ENCODE results near the gene MAGOH.
"Not testable (repeated sequence)": the region's sequence is repeated elsewhere in the genome, so short reads cannot be mapped to it uniquely, and the experiment has no call there.

Gene MAGOH

DNA sequence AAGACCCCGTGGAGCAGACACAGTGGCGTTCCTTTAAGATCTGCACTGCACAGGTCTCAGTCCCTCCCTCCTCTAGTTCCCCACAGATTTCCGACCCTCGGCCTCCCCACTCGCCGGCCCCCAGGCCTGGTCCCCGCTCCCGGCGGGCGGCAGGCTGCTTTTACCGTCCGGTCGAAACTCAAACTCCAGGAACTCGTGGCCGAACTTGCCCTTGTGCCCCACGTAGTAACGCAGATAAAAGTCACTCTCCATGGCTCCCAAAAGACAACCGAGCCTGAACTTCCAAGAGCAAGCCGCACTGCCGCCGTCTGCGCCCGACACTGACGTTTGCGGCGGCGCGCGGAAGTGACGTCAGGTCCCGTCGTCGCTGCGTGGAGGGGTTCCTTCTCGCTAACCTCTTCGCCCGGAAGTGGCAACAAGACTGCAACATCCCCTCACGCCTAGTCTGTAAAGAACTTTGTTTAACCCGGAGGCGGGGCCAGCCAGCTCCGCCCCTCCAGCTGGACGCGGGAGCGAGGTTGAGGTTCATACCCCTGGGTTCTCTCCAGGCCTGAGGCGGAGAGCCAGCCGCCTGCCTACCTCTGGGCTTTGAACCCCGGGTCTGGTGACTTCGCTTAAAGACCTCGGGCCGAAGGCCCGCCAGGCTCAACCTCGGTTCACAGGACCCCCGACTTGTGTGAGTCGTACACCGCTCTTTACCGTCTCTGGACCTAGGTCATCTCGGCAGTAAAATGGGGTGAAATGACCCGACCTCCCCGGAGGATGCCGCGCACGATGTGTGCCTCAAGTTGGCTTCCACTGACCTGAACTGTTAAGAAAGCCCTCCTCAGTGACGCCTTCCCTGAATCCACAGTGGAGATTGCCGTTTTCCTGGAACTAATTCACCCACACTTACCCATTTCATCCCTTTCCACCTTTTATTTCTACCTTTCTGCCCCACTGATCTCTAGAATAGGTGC is at the start of gene MAGOH:
Gene MAGOH (minus strand): TSS at position 322 of the 959 bp plus-strand sequence. CDS start 70 bp downstream, at position 252.
- DNase-seq = peak; percentile 95

DNA sequence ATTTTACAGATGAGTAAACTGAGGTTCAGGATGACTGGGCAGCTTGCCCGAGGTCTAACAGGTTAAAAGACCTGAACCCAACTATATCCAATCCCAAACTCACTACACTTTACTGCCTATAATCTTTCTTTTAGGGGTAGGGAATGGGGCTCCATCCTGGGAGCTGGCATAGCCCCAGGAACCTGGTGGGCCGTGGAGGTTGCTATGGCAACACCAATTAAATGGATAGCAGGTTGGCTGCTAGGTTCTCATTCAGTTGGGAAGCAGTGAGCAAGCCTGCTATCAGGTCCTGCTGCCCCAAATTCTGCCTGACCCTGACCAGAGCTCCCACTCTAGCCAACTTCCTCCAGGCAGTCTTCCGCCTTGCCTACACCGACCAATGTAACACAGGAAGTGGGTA is 48.6 kb upstream of the MAGOH start:
- DNase-seq = peak; percentile 23

DNA sequence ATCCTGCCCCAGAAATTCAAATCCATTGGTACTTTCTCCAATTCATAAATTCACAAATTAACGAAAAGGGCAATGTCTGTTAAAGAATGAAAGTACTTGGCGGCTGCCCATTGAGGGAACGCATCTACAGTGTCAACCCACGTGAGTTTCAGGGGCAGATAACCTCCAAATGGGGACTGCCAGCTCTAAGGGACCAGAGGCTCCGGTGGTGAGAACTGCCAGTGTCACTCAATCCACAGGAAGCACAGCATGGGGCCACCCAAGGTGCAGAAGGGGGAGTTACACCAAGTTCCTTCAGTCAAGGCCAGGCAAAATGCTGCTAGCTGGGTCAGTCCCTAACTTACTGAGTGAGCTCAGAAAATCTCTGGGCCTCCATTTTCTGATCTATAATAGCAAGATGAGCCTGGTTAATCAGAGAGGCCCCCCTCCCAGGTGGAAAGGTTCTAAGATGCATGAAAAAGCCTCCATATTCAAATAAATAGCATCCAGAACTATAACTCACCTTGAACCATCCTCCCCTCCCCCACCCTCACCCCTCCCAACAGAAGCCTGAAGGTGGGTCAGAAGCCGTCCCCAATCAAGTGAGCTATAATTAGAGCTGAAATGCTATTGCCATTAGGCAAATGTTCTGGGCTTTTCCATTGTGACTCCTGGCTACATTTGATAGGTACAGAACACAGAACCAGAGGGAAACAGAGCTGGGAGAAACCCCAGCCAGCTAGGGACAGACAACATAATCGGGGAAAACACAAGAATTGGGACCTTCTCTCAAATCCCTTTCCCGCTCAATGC is 47.8 kb upstream of the MAGOH start:
- DNase-seq = no peak

DNA sequence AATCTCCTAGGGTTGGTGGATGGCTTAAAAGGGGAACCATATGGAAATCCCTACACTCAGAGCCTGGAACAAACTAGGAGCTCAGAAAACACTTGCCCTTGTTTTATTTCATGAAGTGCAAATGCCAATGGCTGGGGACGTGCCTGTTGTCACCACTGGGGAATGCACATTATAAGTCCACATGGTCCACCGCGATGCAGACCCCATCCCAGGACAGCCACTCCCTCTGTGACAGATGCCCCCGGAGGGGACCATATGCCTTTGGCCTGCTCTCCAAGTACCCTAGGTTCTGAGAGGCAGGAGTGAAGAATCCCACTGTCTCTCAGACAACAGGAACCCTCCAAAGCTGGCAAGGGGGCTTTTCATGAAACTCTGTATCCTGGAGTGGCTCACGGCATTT is 47.2 kb upstream of the MAGOH start:
- DNase-seq = no peak

DNA sequence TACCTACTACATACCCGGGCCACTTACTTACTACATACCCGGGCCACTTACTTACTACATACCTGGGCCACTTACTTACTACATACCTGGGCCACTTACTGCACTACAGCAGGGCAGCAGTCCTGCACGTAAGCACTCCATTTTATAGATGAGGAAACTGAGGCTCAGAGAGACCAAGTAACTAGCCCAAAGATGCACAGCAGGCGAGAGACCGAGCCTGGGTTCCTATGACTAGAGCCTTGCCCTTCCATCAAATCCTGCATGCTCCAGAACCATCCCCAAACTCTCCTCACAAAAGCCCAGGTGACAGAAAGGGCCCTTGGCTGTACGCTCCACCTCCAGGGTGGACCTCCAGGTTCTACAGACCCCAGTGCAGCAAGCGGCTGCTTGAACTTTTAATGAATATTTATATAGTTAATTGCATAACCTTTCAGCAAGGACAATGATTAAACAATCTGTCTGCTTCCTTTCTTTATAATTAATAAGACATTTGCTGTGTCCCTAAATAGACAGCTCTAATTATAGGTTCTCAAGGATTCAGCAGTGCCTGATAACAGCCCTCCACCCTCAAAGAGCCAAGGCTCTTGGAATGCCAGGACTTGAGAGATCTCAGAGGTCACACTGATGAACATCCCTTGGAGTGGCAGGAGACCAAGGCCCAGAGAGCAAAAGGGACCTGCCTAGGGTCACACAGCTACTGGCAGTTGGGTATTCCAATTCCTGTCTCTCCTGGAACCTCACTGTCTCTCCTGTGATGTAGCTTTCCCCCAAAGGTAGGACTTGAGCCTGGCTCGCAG is 46.1 kb upstream of the MAGOH start:
- no peak for DNase-seq

DNA sequence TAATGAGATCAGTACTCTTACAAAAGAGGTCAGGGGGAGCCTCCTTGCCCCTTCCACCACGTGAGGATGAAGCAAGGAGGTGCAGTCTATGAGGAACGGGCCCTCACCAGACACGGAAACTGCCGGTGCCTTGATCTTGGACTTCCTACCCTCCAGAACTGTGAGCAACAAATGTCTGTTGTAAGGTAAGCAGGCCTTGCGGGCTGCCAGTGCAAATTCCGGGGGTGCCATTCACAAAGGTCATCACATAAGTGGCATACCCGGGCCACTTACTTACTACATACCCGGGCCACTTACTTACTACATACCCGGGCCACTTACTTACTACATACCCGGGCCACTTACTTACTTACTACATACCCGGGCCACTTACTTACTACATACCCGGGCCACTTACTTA is 44.8 kb upstream of the MAGOH start:
- not testable (repeated sequence) for DNase-seq

DNA sequence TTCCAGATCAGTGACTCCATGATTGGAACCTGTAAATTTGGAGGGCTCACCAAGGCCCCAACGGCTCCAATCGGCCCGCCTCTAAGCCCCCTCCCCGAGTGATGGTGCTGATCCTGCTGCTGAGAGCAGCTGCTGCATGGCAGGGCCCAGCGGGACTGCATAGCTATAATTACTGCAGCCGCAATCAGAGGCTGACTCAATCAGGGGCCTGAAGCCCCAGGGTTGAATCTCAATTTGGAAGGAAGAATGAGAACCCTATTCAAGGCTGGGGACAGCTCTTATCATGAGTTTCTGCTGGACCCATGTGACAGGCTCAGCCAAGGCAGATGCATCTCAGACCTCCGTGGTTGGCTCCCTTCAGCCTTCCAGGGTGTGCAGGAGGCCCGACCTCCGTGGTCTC is 42.8 kb upstream of the MAGOH start:
- no peak for DNase-seq

- DNase-seq = peak; percentile 33
Measured at GRCh38 chr1:53280496-53280895, 42.2 kb upstream of the MAGOH start.

- DNase-seq = no peak
Measured at GRCh38 chr1:53279296-53280200, 41.2 kb upstream of the MAGOH start.

DNA sequence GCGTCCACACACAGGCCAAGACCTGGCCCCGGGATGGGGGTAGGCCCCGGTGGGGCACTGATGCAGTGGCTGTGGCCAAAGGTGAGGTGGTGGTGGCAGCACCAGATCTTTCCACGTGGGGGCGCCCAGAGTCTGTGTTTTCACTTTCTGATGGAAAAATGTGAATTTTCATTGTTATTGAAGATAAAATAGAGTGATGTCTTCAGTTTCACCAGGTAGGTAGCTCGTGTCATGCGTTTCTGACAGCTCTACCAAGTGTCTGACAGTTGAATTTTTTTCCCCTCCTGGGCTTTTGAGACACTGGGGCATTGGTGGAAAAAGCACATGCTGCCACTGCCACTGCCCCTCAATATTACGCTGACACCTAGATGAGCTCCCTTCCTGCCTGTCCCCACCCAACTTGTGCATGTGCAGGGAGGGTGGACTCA is 40.0 kb upstream of the MAGOH start:
- DNase-seq = no peak

DNA sequence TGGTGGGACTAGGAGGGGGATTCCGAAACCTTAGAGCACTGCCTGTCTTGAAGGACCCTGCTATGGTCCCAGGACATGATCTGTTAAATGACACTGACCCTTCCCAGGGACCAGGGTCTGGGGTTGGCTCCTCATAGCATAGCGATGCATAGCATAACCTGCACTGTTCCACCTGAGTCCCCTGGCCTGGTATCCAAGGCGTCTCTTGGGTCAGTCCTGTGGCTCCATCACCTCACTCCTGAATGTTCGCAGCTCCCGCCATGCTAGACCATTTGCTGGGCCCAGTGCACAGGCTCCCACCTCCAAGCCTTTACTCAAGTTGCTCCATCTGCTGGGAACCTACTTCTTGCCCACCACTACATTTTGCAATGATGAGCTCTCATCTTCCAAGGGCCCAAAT is 39.0 kb upstream of the MAGOH start:
- no peak for DNase-seq

DNA sequence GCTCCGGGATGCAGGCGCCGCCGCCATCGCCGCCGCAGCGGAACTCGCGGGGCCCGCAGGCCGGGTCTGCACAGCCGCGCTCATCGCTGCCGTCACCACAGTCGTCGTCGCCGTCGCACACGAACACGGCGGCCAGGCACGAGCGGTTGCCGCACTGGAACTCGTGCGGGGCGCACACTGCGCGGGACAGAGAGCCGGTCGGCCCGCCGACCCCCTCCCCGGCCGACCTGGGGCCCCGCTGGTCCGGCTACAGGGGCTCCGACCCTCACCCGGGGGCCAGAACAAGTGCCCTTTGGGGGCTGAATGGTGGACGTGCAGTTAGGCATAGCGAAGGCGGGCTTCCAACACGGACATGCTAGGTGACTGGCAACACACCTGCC is 38.6 kb upstream of the MAGOH start:
- no peak for DNase-seq

GRCh38 chr1:53276153-53276901 is 38.0 kb upstream of the MAGOH start:
- DNase-seq = no peak

GRCh38 chr1:53275566-53275965 is 37.2 kb upstream of the MAGOH start:
- DNase-seq = no peak

- DNase-seq = no peak
Measured at GRCh38 chr1:53274541-53275185, 36.3 kb upstream of the MAGOH start.

DNA sequence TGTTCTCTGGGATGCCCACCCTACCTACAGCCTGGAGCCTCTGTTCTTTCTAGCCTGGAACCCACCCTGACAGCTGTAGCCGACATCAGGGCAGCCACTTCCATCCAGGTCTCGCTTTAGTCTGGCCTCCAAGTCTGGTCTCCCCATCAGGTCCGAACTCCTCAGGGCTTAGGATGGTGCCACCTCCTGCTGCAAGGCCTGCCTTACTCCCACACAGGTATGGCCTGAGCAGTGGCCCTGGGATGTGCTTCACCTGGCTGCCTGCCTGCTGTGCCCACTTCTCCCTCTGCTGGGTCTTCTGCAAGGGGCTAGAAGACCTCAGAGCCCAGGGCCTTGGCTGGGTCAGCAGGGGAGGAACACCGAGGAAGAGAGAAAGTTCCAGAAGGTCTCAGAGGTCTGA is 35.7 kb upstream of the MAGOH start:
- no peak for DNase-seq

DNA sequence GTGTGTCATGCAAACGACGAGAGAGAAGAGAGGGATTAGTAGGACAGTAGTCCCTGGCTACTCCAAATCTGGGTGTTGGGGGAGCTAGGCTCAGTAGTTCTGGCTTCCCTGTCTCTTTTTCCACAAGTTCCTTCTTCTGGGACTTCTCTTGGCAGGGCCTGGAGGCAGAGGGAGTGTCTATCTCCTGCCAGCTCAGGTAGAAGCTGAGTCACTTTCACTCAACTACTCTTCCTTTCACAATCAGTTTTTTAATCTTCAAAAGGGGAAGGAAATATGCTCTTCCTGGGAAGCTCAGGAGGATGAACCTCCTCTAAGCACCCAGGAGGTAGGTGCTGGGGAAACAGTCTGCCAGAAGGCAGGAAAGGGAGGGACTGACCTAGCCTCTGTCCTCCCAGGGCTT is 35.2 kb upstream of the MAGOH start:
- no peak for DNase-seq

- no peak for DNase-seq
Measured at GRCh38 chr1:53272349-53272748, 34.0 kb upstream of the MAGOH start.

- no peak for DNase-seq
Measured at GRCh38 chr1:53271446-53272090, 33.2 kb upstream of the MAGOH start.

DNA sequence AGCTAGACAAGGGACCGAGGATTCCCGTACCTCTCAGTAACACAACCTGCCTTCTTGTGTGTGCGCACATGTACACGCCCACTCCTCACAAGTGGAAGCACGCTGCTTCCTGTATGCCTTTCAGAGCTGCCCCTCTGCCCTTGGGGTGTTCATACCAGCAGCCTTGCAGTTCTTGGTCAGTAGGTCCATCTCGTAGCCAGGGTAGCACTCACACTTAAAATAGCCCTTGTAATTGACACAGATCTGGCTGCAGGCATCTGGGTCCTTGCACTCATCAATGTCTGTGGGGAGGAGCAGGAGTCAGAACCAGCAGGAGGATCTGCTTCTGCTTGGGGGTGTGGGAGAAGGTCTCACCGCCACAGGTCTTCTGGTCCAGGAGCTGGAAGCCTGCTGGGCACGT is 32.6 kb upstream of the MAGOH start:
- no peak for DNase-seq
